Smooth muscle cell (in vitro differentiated cells): ENCODE results near the gene LMOD3. TPM values are rescaled to one million over a fixed set of nuclear protein-coding genes. Genes with fewer than 3 reads are reported as not detected.

Experiments
- DNase-seq: peaks from one replicate; lab custom pipeline; 2025; ENCODE audit not compliant: unreplicated experiment; lab: John Stamatoyannopoulos, UW
- H2AFZ ChIP-seq: fragments of 200-600 bp; sonication (generic); 2 replicates; pipeline ENCODE4 v1.6.0; 2016; ENCODE audit warnings: antibody characterized with exemption, low read depth, mild to moderate bottlenecking
- H3F3A ChIP-seq: fragments of 200-600 bp; sonication (generic); 2 replicates; pipeline ENCODE4 v1.6.0; 2017; ENCODE audit warnings: antibody characterized with exemption, low read depth
- H3K27ac ChIP-seq: fragments of 200-600 bp; sonication (generic); 2 replicates; pipeline ENCODE4 v1.5.1; 2016; ENCODE audit warnings: low read depth, mild to moderate bottlenecking
- H3K27me3 ChIP-seq: fragments of 200-600 bp; sonication (generic); 2 replicates; pipeline ENCODE4 v1.6.1; 2016; ENCODE audit warnings: low read depth, mild to moderate bottlenecking
- H3K36me3 ChIP-seq: fragments of 200-600 bp; sonication (generic); 2 replicates; pipeline ENCODE4 v1.5.1; 2016; ENCODE audit warnings: low read depth
- H3K4me1 ChIP-seq: fragments of 200-600 bp; sonication (generic); 2 replicates; pipeline ENCODE4 v1.5.1; 2016; ENCODE audit warnings: low read depth
- H3K4me2 ChIP-seq: fragments of 200-600 bp; sonication (generic); 2 replicates; pipeline ENCODE4 v1.6.0; 2016; ENCODE audit warnings: mild to moderate bottlenecking
- H3K4me3 ChIP-seq: fragments of 200-600 bp; sonication (generic); 2 replicates; pipeline ENCODE4 v1.5.1; 2016; ENCODE audit warnings: mild to moderate bottlenecking
- H3K79me2 ChIP-seq: fragments of 200-600 bp; sonication (generic); 2 replicates; pipeline ENCODE4 v1.6.0; 2016; ENCODE audit warnings: low read depth, mild to moderate bottlenecking
- H3K9ac ChIP-seq: fragments of 200-600 bp; sonication (generic); 2 replicates; pipeline ENCODE4 v1.6.0; 2016; ENCODE audit warnings: low read depth
- H3K9me3 ChIP-seq: fragments of 200-600 bp; sonication (generic); replicated peaks from 2 replicates; pipeline ENCODE4 v1.5.1; 2016; ENCODE audit warnings: low read depth
- H4K20me1 ChIP-seq: fragments of 200-600 bp; sonication (generic); 2 replicates; pipeline ENCODE4 v1.6.0; 2016; ENCODE audit warnings: low read depth
- WGBS: methylation state at CpG from one replicate; pipeline ENCODE4 v1.1.7; 2016; ENCODE audit warnings: low lambda C conversion rate; 5-methylcytosine and 5-hydroxymethylcytosine counted together
- polyA plus RNA-seq: library from polyadenylated mRNA; unstranded; fragments of >200 nt; fragmentation: Nextera tagmentation; extraction: Ambion mirVana; gene quantifications from 2 replicates; pipeline ENCODE4 v1.2.1, GENCODE V29; 2016
- total RNA-seq: library from RNA; depleted of rRNA; stranded (reverse); fragments of >200 nt; gene quantifications from 2 replicates; pipeline ENCODE4 v1.2.3, GENCODE V29; 2014
- TF ChIP-seq, protein P1 (sequence below): fragments of 200-600 bp; sonication (generic); IDR thresholded peaks from 2 replicates; pipeline ENCODE4 v1.5.1; 2017; ENCODE audit warnings: borderline replicate concordance, mild to moderate bottlenecking, antibody characterized with exemption; ENCODE audit not compliant: insufficient read depth, poor library complexity, severe bottlenecking

LMOD3 gene
- total RNA-seq (not detected in 2 replicates), polyA plus RNA-seq (not detected in 2 replicates)

DNA sequence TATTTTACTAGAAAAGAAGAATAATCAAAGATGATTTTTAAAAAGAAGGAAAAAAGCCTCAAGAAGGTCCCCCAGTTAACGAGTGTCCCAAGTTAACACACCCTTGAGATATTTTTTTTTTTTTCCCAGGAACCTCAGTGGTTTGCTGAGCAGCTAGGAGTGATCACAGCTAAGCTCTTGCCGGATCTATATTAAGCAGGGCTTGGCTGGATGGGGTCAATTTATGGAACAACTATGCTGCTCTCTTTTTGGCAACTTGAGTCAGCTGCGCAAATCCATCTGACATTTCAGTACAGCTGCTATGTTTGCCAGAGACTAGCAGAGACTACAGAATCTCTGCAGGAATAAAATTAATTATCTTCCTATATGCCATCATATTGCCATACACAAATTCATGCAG is at the start of gene LMOD3:
Gene LMOD3, minus strand, starts transcription at position 193 of the 400 bp plus-strand sequence. CDS start 209 bp downstream, outside the sequence.
- Histone ChIP-seq H3F3A (no peaks in the 10 kb centered on the region), H3K4me2 (no peak within 1 kb of the TSS), H3K36me3 (no peaks in the 10 kb centered on the region), H3K9ac (no peak within 1 kb of the TSS), H3K79me2 (no peaks in the 10 kb centered on the region), H4K20me1 (no peaks in the 10 kb centered on the region), H2AFZ (peak within 1 kb of the TSS; percentile 65), H3K4me3 (no peak within 1 kb of the TSS), H3K4me1 (no peaks in the 10 kb centered on the region), H3K9me3 (no peaks in the 10 kb centered on the region), H3K27me3 (no peaks in the 10 kb centered on the region), H3K27ac (no peak within 1 kb of the TSS)
- TF ChIP-seq, protein P1, sequence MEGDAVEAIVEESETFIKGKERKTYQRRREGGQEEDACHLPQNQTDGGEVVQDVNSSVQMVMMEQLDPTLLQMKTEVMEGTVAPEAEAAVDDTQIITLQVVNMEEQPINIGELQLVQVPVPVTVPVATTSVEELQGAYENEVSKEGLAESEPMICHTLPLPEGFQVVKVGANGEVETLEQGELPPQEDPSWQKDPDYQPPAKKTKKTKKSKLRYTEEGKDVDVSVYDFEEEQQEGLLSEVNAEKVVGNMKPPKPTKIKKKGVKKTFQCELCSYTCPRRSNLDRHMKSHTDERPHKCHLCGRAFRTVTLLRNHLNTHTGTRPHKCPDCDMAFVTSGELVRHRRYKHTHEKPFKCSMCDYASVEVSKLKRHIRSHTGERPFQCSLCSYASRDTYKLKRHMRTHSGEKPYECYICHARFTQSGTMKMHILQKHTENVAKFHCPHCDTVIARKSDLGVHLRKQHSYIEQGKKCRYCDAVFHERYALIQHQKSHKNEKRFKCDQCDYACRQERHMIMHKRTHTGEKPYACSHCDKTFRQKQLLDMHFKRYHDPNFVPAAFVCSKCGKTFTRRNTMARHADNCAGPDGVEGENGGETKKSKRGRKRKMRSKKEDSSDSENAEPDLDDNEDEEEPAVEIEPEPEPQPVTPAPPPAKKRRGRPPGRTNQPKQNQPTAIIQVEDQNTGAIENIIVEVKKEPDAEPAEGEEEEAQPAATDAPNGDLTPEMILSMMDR, result no peak
- no peak for DNase-seq
- 71% methylated on average over 3 of the region's 3 CpGs for WGBS

- Histone ChIP-seq H3K9ac (no peak overlapping the region), H3K27ac (no peak overlapping the region), H3K36me3 (no peaks in the 10 kb centered on the region), H3K27me3 (no peaks in the 10 kb centered on the region), H3F3A (no peaks in the 10 kb centered on the region), H3K9me3 (no peaks in the 10 kb centered on the region), H2AFZ (no peak overlapping the region), H3K4me3 (no peak overlapping the region), H3K4me1 (no peaks in the 10 kb centered on the region), H3K79me2 (no peaks in the 10 kb centered on the region), H4K20me1 (no peaks in the 10 kb centered on the region), H3K4me2 (no peak overlapping the region)
- 64% methylated on average over 1 of the region's 1 CpG for WGBS
- DNase-seq, result no peak
- TF ChIP-seq, protein P1, result no peak
These were observed 49.7 kb upstream of the LMOD3 start for GRCh38 chr3:69172058-69172457.

- H3K9me3 ChIP-seq, result no peaks in the 10 kb centered on the region
- no peak for DNase-seq
- H2AFZ ChIP-seq, result no peak overlapping the region
- 96% methylated on average over 1 of the region's 1 CpG for WGBS
- H3K4me3 ChIP-seq, result no peak overlapping the region
- H3K27ac ChIP-seq, result no peak overlapping the region
- no peaks in the 10 kb centered on the region for H3K4me1 ChIP-seq
- H3K27me3 ChIP-seq, result no peaks in the 10 kb centered on the region
- no peaks in the 10 kb centered on the region for H3K79me2 ChIP-seq
- no peaks in the 10 kb centered on the region for H4K20me1 ChIP-seq
- TF ChIP-seq, protein P1, result no peak
- no peak overlapping the region for H3K9ac ChIP-seq
- no peak overlapping the region for H3K4me2 ChIP-seq
- no peaks in the 10 kb centered on the region for H3K36me3 ChIP-seq
- H3F3A ChIP-seq, result no peaks in the 10 kb centered on the region
These were observed 44.1 kb upstream of the LMOD3 start for GRCh38 chr3:69166446-69166845.

DNA sequence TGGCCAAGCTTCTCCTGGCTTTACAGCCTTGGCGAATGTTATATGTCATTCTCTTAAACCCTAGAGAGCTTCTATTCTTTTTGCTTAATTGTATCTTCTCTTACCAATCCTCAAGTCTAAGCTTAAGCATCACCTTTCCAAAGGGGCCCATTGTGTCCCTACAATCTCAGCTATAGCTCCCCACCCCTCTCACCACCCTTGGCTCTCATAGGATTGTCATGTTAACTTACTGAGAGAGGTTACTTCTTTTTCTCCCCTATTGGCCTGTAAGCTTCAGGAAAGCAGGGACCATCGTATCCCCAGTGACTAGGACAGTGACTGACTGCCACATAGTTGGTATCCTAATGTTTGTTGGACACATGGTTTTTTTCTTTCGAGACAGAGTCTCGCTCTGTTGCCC is 43.3 kb upstream of the LMOD3 start:
- H3K9ac ChIP-seq, result no peak overlapping the region
- H3K79me2 ChIP-seq, result no peaks in the 10 kb centered on the region
- H3K4me3 ChIP-seq, result no peak overlapping the region
- H3K27ac ChIP-seq, result no peak overlapping the region
- H3K9me3 ChIP-seq, result no peaks in the 10 kb centered on the region
- no peaks in the 10 kb centered on the region for H3K36me3 ChIP-seq
- H3K4me2 ChIP-seq, result no peak overlapping the region
- H2AFZ ChIP-seq, result no peak overlapping the region
- no peaks in the 10 kb centered on the region for H3K27me3 ChIP-seq
- no peaks in the 10 kb centered on the region for H3K4me1 ChIP-seq
- TF ChIP-seq, protein P1, result no peak
- H3F3A ChIP-seq, result no peaks in the 10 kb centered on the region
- 94% methylated on average over 4 of the region's 4 CpGs for WGBS
- H4K20me1 ChIP-seq, result no peaks in the 10 kb centered on the region
- no peak for DNase-seq
